ENCODE results near the gene MAP3K19.

DNA sequence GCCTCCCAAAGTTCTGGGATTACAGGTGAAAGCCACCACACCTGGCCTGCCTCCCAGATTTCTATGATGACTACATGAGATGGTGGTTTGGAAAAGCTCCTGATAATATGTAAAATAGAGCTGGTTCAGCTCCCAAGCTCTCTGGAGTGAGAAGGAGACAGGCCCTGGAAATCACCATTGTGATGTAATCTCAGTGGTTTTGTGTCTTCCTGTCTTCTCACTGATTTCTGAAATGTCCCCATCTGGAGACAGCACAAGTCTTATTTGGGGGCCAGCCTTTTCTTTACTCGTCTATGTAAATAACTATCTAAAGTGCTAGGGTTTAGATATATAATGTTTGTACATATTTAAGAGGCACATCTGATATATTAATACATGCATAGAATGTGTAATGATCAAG is 64.6 kb downstream of the MAP3K19 start:
- no peak for TF ChIP-seq POLR2AphosphoS5 (IDR thresholded peaks at IDR 0.05; ENCODE audit: insufficient read depth in 1 of 2, low read depth in 1 of 2)
- TF ChIP-seq, protein P1, sequence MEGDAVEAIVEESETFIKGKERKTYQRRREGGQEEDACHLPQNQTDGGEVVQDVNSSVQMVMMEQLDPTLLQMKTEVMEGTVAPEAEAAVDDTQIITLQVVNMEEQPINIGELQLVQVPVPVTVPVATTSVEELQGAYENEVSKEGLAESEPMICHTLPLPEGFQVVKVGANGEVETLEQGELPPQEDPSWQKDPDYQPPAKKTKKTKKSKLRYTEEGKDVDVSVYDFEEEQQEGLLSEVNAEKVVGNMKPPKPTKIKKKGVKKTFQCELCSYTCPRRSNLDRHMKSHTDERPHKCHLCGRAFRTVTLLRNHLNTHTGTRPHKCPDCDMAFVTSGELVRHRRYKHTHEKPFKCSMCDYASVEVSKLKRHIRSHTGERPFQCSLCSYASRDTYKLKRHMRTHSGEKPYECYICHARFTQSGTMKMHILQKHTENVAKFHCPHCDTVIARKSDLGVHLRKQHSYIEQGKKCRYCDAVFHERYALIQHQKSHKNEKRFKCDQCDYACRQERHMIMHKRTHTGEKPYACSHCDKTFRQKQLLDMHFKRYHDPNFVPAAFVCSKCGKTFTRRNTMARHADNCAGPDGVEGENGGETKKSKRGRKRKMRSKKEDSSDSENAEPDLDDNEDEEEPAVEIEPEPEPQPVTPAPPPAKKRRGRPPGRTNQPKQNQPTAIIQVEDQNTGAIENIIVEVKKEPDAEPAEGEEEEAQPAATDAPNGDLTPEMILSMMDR (IDR thresholded peaks at IDR 0.05): no peak
